GM12878 (cell line): ENCODE measurements around the gene EIF1. TPM values are rescaled to one million over a fixed set of nuclear protein-coding genes. Genes with fewer than 3 reads are reported as not detected.
A peak's percentile ranks its signal among the peaks of the same experiment; 100 is the strongest.

ENCODE experiments used
- ATAC-seq: fragments of 200-7000 bp; cut with Tn5 transposase; 3 replicates; pipeline ENCODE4 v1.9.1; 2020; ENCODE audit warnings: mild to moderate bottlenecking, moderate library complexity
- BruUV-seq: library from RNA; stranded (reverse); fragments of 400-500 nt; replicated peaks from 2 replicates; lab custom pipeline; 2021; lab: Mats Ljungman, UMichigan
- CTCF ChIA-PET: fragments of 300-600 bp; sonication (Branson Sonifier 250); formaldehyde crosslinking; extraction: SDS; loops from one replicate; lab custom pipeline; 2021; ENCODE audit warnings: inconsistent platforms; lab: Yijun Ruan, JAX
- POLR2A ChIA-PET: fragments of 350-600 bp; formaldehyde crosslinking; extraction: SDS; loops from one replicate; lab custom pipeline; 2021; ENCODE audit warnings: inconsistent platforms; lab: Charles Lee
- RAD21 ChIA-PET: fragments of 300-600 bp; sonication (Branson Sonifier 250); formaldehyde crosslinking; loops from one replicate; lab custom pipeline; 2023; ENCODE audit warnings: antibody characterized with exemption; ENCODE audit not compliant: unreplicated experiment; lab: Charles Lee
- SMC1A ChIA-PET: fragments of 300-600 bp; sonication (Branson Sonifier 250); formaldehyde crosslinking; loops from one replicate; lab custom pipeline; 2023; ENCODE audit not compliant: unreplicated experiment, uncharacterized antibody; lab: Charles Lee
- DNase-seq: peaks from one replicate; pipeline ENCODE4 v3.0.0-alpha.2; 2011; ENCODE audit warnings: low read depth, low spot score
- FAIRE-seq: peaks from 3 replicates; lab custom pipeline; 2011; peaks lifted over from hg19 to GRCh38; lab: Jason Lieb, UNC
- H2AFZ ChIP-seq: 2 replicates; pipeline ENCODE4 v1.6.0; 2011; ENCODE audit warnings: low read depth, low read length, control low read depth; ENCODE audit not compliant: control insufficient read depth
- H3K27ac ChIP-seq: 2 replicates; pipeline ENCODE4 v1.5.1; 2011; ENCODE audit warnings: control low read depth; ENCODE audit not compliant: control insufficient read depth, insufficient read depth
- H3K27me3 ChIP-seq, 2 experiments: replicated peaks in 1 of 2; 2 replicates each; pipeline versions ENCODE4 v1.6.0 to v1.6.1; 2011; ENCODE audit warnings: low read length in 1 of 2; ENCODE audit not compliant: control insufficient read depth in 2 of 2, insufficient read depth in 2 of 2
- H3K36me3 ChIP-seq, 2 experiments: 2 replicates each; pipeline ENCODE4 v1.5.1; 2011; ENCODE audit warnings: low read length in 1 of 2; ENCODE audit not compliant: control insufficient read depth in 2 of 2, insufficient read depth in 2 of 2
- H3K4me1 ChIP-seq: 2 replicates; pipeline ENCODE4 v1.6.1; 2011; ENCODE audit warnings: mild to moderate bottlenecking, low read length, moderate library complexity, mixed read lengths; ENCODE audit not compliant: control insufficient read depth, insufficient read depth
- H3K4me2 ChIP-seq: 2 replicates; pipeline ENCODE4 v1.6.0; 2011; ENCODE audit warnings: control low read depth; ENCODE audit not compliant: control insufficient read depth, insufficient read depth
- H3K4me3 ChIP-seq: fragments of 200-600 bp; sonication (generic); 2 replicates; pipeline ENCODE4 v1.5.1; 2016
- H3K79me2 ChIP-seq: 2 replicates; pipeline ENCODE4 v1.6.0; 2011; ENCODE audit warnings: low read length; ENCODE audit not compliant: control insufficient read depth, insufficient read depth
- H3K9ac ChIP-seq: 2 replicates; pipeline ENCODE4 v1.8.0; 2011; ENCODE audit warnings: low read length, control low read depth, mixed read lengths; ENCODE audit not compliant: control insufficient read depth, insufficient read depth
- H3K9me3 ChIP-seq: replicated peaks from 3 replicates; pipeline ENCODE4 v1.5.1; 2011; ENCODE audit warnings: mild to moderate bottlenecking, low read length; ENCODE audit not compliant: control insufficient read depth, insufficient read depth
- H4K20me1 ChIP-seq: 2 replicates; pipeline ENCODE4 v1.6.0; 2011; ENCODE audit not compliant: control insufficient read depth, insufficient read depth
- BACH1 ChIP-seq: fragments of 450-650 bp; IDR thresholded peaks from 2 replicates; pipeline ENCODE4 v1.6.1; 2017; ENCODE audit warnings: mild to moderate bottlenecking, borderline replicate concordance
- CHD4 ChIP-seq: fragments of 200-600 bp; sonication (generic); IDR thresholded peaks from 2 replicates; pipeline ENCODE4 v1.6.1; 2016; ENCODE audit warnings: mild to moderate bottlenecking
- CREB1 ChIP-seq: IDR thresholded peaks from 2 replicates; pipeline ENCODE4 v1.6.1; 2012; ENCODE audit warnings: low read depth, mild to moderate bottlenecking, inconsistent platforms
- DPF2 ChIP-seq: fragments of 450-650 bp; IDR thresholded peaks from 2 replicates; pipeline ENCODE4 v1.6.1; 2017; ENCODE audit warnings: mild to moderate bottlenecking
- EED ChIP-seq: sonication (generic); IDR thresholded peaks from 2 replicates; pipeline ENCODE4 v1.6.1; 2016; ENCODE audit warnings: antibody characterized with exemption, low read depth
- HCFC1 ChIP-seq: fragments of 150-350 bp; IDR thresholded peaks from 2 replicates; pipeline ENCODE4 v1.6.1; 2014; ENCODE audit warnings: low read length
- HDAC2 ChIP-seq: fragments of 200-600 bp; sonication (generic); IDR thresholded peaks from 2 replicates; pipeline ENCODE4 v1.6.1; 2017
- IKZF1 ChIP-seq: fragments of 450-650 bp; conservative IDR thresholded peaks from 2 replicates; pipeline ENCODE4 v1.6.1; 2017; ENCODE audit warnings: antibody characterized with exemption, mild to moderate bottlenecking
- NFIC ChIP-seq: IDR thresholded peaks from 2 replicates; pipeline ENCODE4 v1.6.1; 2012; ENCODE audit warnings: low read depth, mild to moderate bottlenecking, inconsistent platforms, low read length, moderate library complexity
- POLR2A ChIP-seq: IDR thresholded peaks from 2 replicates; pipeline ENCODE4 v1.6.1; 2011; ENCODE audit warnings: low read depth, mild to moderate bottlenecking, low read length
- POLR2AphosphoS2 ChIP-seq: IDR thresholded peaks from 2 replicates; pipeline ENCODE4 v1.6.1; 2011; ENCODE audit warnings: low read depth, mild to moderate bottlenecking, low read length, improper control_type of control experiment, moderate library complexity
- SMAD5 ChIP-seq: IDR thresholded peaks from 2 replicates; pipeline ENCODE4 v1.6.1; 2016; ENCODE audit warnings: antibody characterized with exemption, low read depth
- SMARCA5 ChIP-seq: fragments of 450-650 bp; IDR thresholded peaks from 2 replicates; pipeline ENCODE4 v1.6.1; 2017; ENCODE audit warnings: mild to moderate bottlenecking
- TAF1 ChIP-seq: IDR thresholded peaks from 2 replicates; pipeline ENCODE4 v1.6.1; 2011; ENCODE audit warnings: mild to moderate bottlenecking, low read depth, low read length, borderline replicate concordance
- TARDBP ChIP-seq: IDR thresholded peaks from 2 replicates; pipeline ENCODE4 v1.6.1; 2016; ENCODE audit warnings: borderline replicate concordance
- YY1 ChIP-seq: IDR thresholded peaks from 2 replicates; pipeline ENCODE4 v1.6.1; 2011; ENCODE audit warnings: low read depth, mild to moderate bottlenecking, low read length
- ZNF384 ChIP-seq: IDR thresholded peaks from 2 replicates; pipeline ENCODE4 v1.6.1; 2012; ENCODE audit warnings: low read depth, mild to moderate bottlenecking, low read length, improper control_type of control experiment, borderline replicate concordance
- WGBS: methylation state at CpG from one replicate; pipeline ENCODE4 v1.1.6; 2016; ENCODE audit warnings: low lambda C conversion rate; ENCODE audit not compliant: insufficient replicate concordance, insufficient coverage; ENCODE audit errors: missing lambda C conversion rate; 5-methylcytosine and 5-hydroxymethylcytosine counted together
- in situ Hi-C: fragments of 300-500 bp; cut with MboI; formaldehyde crosslinking; loops from 9 replicates; pipeline ENCODE4 v1.14.3; 2018; ENCODE audit warnings: mixed read lengths
- intact Hi-C: fragments of 100-400 bp; cut with micrococcal nuclease; formaldehyde crosslinking; loops from one replicate; pipeline ENCODE4 v1.14.2; 2022; ENCODE audit not compliant: unreplicated experiment
- polyA plus RNA-seq, 11 experiments: library from polyadenylated mRNA; depleted of rRNA in 4 of 11; unstranded in 6 of 11; stranded (reverse) in 5 of 11; fragments of >200 nt; fragmentation: Nextera tagmentation in 4 of 11; fragmentation: Illumina TruSeq in 1 of 11; extraction: Ambion mirVana in 4 of 11; extraction: Trizol in 1 of 11; gene quantifications; 1 replicate in 1 of 11; 2 replicates in 10 of 11; pipeline versions ENCODE4 v1.2.1 to v1.2.3, GENCODE V29; 2011 to 2016; ENCODE audit warnings: inconsistent platforms in 2 of 11, missing spikeins in 2 of 11, low read depth in 1 of 11
- total RNA-seq, 4 experiments: library from RNA; depleted of rRNA in 3 of 4; stranded (reverse); fragments of >200 nt in 3 of 4; fragmentation: Illumina TruSeq in 1 of 4; extraction: Trizol in 1 of 4; gene quantifications; 2 replicates each; pipeline versions ENCODE4 v1.2.1 to v1.2.3, GENCODE V29; 2013 to 2021
- TF ChIP-seq, protein P1 (sequence below): IDR thresholded peaks from 2 replicates; pipeline ENCODE4 v1.6.1; 2011; ENCODE audit warnings: borderline replicate concordance, low read depth, mild to moderate bottlenecking, moderate library complexity, mixed read lengths, low read length; ENCODE audit not compliant: insufficient read depth; ENCODE audit errors: extremely low read length
- TF ChIP-seq, protein P2 (sequence below): fragments of 450-650 bp; IDR thresholded peaks from 2 replicates; pipeline ENCODE4 v1.6.1; 2017; ENCODE audit warnings: mild to moderate bottlenecking, moderate library complexity

EIF1 gene
- total and polyA plus RNA-seq, 10 of the 15 experiments (the other 5 are each of a cell fraction or from before 2014, with no cell fraction given): 39.4 to 815 (median 480) TPM

DNA sequence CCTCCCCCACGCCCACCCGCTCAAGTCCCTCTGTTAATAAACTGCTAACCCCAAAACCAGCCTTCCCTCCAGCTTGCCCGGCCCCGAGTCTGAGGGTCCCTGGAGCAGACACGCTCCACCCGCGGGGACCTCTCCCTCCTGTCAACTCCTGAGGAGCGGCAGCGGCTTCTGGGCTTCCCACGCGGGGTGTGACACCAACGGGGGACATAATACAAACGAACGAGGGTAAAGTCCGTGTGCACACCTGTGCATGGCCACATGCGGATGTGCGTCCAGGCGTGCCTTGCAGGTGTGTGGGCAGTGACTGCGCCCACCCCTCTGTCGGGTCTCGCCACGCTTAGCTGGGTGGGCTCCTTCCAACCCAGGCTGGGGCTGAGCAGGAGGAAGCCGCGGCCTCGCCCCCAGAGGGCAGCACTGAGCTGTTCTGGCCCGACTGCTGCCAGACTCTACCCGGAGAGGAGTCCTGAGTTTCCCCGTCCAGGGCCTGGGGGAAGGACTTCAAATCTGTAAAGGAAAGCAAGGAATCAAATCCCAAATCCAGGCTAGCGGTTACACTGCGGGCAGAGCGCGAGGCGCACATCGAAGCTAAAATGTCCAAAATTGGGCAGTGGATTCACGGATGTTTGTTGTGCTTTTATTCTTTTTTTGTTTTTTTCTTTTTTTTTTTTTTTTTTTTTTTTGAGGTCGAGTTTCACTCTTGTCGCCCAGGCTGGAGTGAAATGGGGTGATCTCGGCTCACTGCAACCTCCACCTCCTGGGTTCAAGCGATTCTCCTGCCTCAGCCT is 40.1 kb upstream of the EIF1 start:
- in situ Hi-C loops (no loop called here), intact Hi-C loops (loop anchor here (1.0 to 5.0 kb wide), 6 partner anchors 14 to 846 kb away; no protein-coding TSS in a partner anchor)
- CTCF ChIA-PET: interaction anchor here (0.6 to 11.8 kb wide), 57 partner anchors 9 to 1344 kb away, joined by 3 to 420 read pairs (median 4); partner anchors contain the start of genes EIF1 and KRT9
- TF ChIP-seq SMARCA5 (peak; percentile 43; the same call in 1 of the 2 replicates), IKZF1 (peak; percentile 65; the same call in 1 of the 2 replicates), CREB1 (no peak), POLR2A (no peak), ZNF384 (peak; percentile 40; the same call in 1 of the 2 replicates), EED (peak; percentile 35; the same call in 1 of the 2 replicates), DPF2 (peak; percentile 43; the same call in 1 of the 2 replicates), TARDBP (no peak), NFIC (no peak), CHD4 (no peak), HCFC1 (no peak), SMAD5 (no peak), BACH1 (peak; percentile 83), HDAC2 (no peak), TAF1 (no peak), POLR2AphosphoS2 (no peak), YY1 (0 out of 2 replicates have a peak, but pooled peaks have one; percentile 6)
- TF ChIP-seq, protein P1, sequence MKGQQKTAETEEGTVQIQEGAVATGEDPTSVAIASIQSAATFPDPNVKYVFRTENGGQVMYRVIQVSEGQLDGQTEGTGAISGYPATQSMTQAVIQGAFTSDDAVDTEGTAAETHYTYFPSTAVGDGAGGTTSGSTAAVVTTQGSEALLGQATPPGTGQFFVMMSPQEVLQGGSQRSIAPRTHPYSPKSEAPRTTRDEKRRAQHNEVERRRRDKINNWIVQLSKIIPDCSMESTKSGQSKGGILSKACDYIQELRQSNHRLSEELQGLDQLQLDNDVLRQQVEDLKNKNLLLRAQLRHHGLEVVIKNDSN: no peak
- TF ChIP-seq, protein P2, sequence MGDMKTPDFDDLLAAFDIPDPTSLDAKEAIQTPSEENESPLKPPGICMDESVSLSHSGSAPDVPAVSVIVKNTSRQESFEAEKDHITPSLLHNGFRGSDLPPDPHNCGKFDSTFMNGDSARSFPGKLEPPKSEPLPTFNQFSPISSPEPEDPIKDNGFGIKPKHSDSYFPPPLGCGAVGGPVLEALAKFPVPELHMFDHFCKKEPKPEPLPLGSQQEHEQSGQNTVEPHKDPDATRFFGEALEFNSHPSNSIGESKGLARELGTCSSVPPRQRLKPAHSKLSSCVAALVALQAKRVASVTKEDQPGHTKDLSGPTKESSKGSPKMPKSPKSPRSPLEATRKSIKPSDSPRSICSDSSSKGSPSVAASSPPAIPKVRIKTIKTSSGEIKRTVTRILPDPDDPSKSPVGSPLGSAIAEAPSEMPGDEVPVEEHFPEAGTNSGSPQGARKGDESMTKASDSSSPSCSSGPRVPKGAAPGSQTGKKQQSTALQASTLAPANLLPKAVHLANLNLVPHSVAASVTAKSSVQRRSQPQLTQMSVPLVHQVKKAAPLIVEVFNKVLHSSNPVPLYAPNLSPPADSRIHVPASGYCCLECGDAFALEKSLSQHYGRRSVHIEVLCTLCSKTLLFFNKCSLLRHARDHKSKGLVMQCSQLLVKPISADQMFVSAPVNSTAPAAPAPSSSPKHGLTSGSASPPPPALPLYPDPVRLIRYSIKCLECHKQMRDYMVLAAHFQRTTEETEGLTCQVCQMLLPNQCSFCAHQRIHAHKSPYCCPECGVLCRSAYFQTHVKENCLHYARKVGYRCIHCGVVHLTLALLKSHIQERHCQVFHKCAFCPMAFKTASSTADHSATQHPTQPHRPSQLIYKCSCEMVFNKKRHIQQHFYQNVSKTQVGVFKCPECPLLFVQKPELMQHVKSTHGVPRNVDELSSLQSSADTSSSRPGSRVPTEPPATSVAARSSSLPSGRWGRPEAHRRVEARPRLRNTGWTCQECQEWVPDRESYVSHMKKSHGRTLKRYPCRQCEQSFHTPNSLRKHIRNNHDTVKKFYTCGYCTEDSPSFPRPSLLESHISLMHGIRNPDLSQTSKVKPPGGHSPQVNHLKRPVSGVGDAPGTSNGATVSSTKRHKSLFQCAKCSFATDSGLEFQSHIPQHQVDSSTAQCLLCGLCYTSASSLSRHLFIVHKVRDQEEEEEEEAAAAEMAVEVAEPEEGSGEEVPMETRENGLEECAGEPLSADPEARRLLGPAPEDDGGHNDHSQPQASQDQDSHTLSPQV: 0 out of 2 replicates have a peak, but pooled peaks have one; percentile 49

More for the DNA sequence above, 40.1 kb upstream of the EIF1 start:
- no peaks in the 10 kb centered on the region for H3K36me3 ChIP-seq
- H3K9ac ChIP-seq: peak overlapping the region; percentile 44; the same call in 1 of the 2 replicates
- no TSS peak for BruUV-seq
- peak overlapping the region; percentile 89 for H3K4me2 ChIP-seq
- peaks cover 9% of the 10 kb centered on the region for H3K4me1 ChIP-seq
- no peaks in the 10 kb centered on the region for H3K27me3 ChIP-seq
- ChIA-PET RAD21 (interaction anchor here (0.6 to 11.5 kb wide), 20 partner anchors 9 to 1033 kb away, joined by 3 to 193 read pairs (median 4); no protein-coding TSS in a partner anchor), SMC1A (interaction anchor here (0.9 to 4.8 kb wide), 17 partner anchors 12 to 1032 kb away, joined by 3 to 62 read pairs (median 7); no protein-coding TSS in a partner anchor), POLR2A (interaction anchor here (0.6 to 2.8 kb wide), 8 partner anchors 13 to 807 kb away, joined by 3 to 19 read pairs (median 4); no protein-coding TSS in a partner anchor)
- FAIRE-seq: peak; percentile 77
- H3K27ac ChIP-seq: no peak overlapping the region
- DNase-seq: no peak
- peak; percentile 97 for ATAC-seq
- H4K20me1 ChIP-seq: no peaks in the 10 kb centered on the region
- under 1% methylated on average over 35 of the region's 39 CpGs for WGBS
- no peaks in the 10 kb centered on the region for H3K9me3 ChIP-seq
- H3K79me2 ChIP-seq: no peaks in the 10 kb centered on the region
- H3K4me3 ChIP-seq: peak overlapping the region; percentile 57; the same call in 1 of the 2 replicates
- H2AFZ ChIP-seq: peak overlapping the region; percentile 92
